Measurements from ENCODE around the gene RB1. TPM values are rescaled to one million over a fixed set of nuclear protein-coding genes. Genes with fewer than 3 reads are reported as not detected.

Gene RB1
- total RNA-seq, 1 experiment from 2014 or later, result 18.8 TPM

GRCh38 chr13:48489666-48490065, 186.1 kb downstream of the RB1 start (continued):
- TF ChIP-seq ARID4B (CRISPR knock-in tag; IDR thresholded peaks at IDR 0.05; ENCODE audit: borderline replicate concordance), result no peak
- no peak for TF ChIP-seq ELF4 (CRISPR knock-in tag; IDR thresholded peaks at IDR 0.05; ENCODE audit: low read depth)
- no peak for TF ChIP-seq PRDM15 (CRISPR knock-in tag; IDR thresholded peaks at IDR 0.05)
- no peak for TF ChIP-seq ERG (CRISPR knock-in tag; IDR thresholded peaks at IDR 0.05)
- no peak for TF ChIP-seq GRHL2 (CRISPR knock-in tag; IDR thresholded peaks at IDR 0.05; ENCODE audit: insufficient replicate concordance, severe bottlenecking)
- TF ChIP-seq ZSCAN18 (CRISPR knock-in tag; IDR thresholded peaks at IDR 0.05), result no peak
- no peak for TF ChIP-seq ZNF423 (CRISPR knock-in tag; IDR thresholded peaks at IDR 0.05)
- no peak for TF ChIP-seq ZNF232 (CRISPR knock-in tag; IDR thresholded peaks at IDR 0.05)
- no peak for TF ChIP-seq RELA (CRISPR knock-in tag; IDR thresholded peaks at IDR 0.05; ENCODE audit: borderline replicate concordance)
- no peak for TF ChIP-seq USF2 (CRISPR knock-in tag; IDR thresholded peaks at IDR 0.05)
- TF ChIP-seq SOX15 (CRISPR knock-in tag; IDR thresholded peaks at IDR 0.05), result no peak
- no peak for TF ChIP-seq ZNF138 (CRISPR knock-in tag; conservative IDR thresholded peaks at IDR 0.05)

GRCh38 chr13:48490241-48490640, 186.7 kb downstream of the RB1 start:
- no peak for ATAC-seq
- Mint-ChIP-seq H3K9me3 (peaks cover 13% of the 10 kb centered on the region), H3K4me1 (no peaks in the 10 kb centered on the region), H3K36me3 (peaks cover 22% of the 10 kb centered on the region), H3K27me3 (ENCODE audit: low read depth) (no peaks in the 10 kb centered on the region), H3K4me3 (no peak overlapping the region), H3K27ac (no peak overlapping the region)
- DNase-seq (ENCODE audit: low spot score), result no peak
- CTCF ChIA-PET, result no interaction called here
- POLR2A ChIA-PET, result no interaction called here
- TF ChIP-seq IRF2 (CRISPR knock-in tag; IDR thresholded peaks at IDR 0.05; ENCODE audit: borderline replicate concordance, low read depth), result no peak
- TF ChIP-seq KAT7 (CRISPR knock-in tag; IDR thresholded peaks at IDR 0.05; ENCODE audit: borderline replicate concordance), result no peak
- TF ChIP-seq ZNF425 (CRISPR knock-in tag; conservative IDR thresholded peaks at IDR 0.05), result no peak
- no peak for TF ChIP-seq ESRRA (CRISPR knock-in tag; IDR thresholded peaks at IDR 0.05; ENCODE audit: borderline replicate concordance)
- TF ChIP-seq FOXK1 (CRISPR knock-in tag; IDR thresholded peaks at IDR 0.05), result no peak
- no peak for TF ChIP-seq ZSCAN18 (CRISPR knock-in tag; IDR thresholded peaks at IDR 0.05)
- TF ChIP-seq CREM (CRISPR knock-in tag; IDR thresholded peaks at IDR 0.05), result no peak
- no peak for TF ChIP-seq NR2C2 (CRISPR knock-in tag; IDR thresholded peaks at IDR 0.05)
- TF ChIP-seq ZNF317 (CRISPR knock-in tag; IDR thresholded peaks at IDR 0.05; ENCODE audit: borderline replicate concordance, low read depth), result no peak
